CD1c-positive myeloid dendritic cell (primary cell): ENCODE data around the gene DPP6.

Experiments
- DNase-seq: peaks from one replicate; pipeline ENCODE4 v3.0.0-alpha.2; 2016; ENCODE audit errors: extremely low spot score

Gene DPP6

DNA sequence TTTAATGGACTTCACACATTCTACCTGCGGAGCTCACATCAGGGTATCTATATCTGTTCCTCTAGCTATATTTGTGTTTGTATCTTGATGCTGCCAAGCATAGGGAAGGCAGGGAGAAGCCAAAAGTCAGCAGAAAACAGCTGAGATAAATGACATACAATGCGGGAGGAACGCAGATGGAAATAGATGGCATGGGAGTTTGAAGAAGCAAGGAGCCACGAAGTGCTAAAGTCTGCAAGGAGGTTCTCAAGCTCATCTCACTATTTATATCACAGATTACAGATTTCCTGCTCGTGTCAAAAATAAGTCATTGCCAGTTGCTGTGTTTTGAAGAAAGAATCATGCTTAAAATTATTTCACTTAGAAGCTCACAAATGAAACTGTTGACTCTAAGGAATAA, 180.5 kb downstream of the DPP6 start:
- no peak for DNase-seq

- no peak for DNase-seq
Observed at GRCh38 chr7:154241988-154242387, 189.8 kb downstream of the DPP6 start.

GRCh38 chr7:154242709-154243108, 190.5 kb downstream of the DPP6 start:
- no peak for DNase-seq

GRCh38 chr7:154252046-154252445, 199.8 kb downstream of the DPP6 start:
- DNase-seq, result no peak

DNA sequence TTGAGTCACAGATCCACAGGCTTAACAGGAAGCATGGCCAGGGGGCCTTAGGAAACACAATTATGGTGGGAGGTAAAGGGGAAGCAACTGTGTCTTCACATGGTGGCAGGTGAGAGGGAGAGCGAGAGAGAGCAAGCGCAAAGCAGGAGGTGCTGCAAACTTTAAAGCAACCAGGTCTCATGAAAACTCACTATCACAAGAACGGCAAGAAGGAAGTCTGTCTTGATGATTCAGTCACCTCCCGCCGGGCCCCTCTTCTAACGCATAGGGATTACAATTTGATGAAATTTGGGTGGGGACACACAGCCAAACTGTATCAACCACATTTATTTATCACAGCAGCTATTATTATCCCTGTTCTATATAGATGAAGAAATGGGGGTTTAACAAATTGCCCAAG, 201.6 kb downstream of the DPP6 start:
- DNase-seq, result no peak

DNA sequence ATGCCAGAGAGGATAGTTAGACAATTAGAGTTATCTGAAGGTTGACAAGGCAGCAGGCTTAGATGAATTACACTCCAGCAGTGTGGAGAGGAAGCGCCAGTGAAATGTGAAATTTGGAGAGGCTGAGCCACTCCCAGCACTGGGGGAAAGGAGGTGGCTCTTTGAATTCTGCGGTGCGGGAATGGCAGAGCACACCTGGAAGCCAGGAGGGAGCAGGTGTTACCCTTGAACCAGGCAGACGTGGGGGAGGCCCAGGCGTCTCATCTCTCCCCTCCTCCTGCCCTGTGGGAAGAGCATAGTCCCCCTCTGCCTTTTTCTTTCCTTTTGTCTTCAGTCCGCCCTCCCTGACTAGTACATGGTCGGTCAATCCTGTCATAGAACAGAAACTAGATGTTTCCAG, 203.1 kb downstream of the DPP6 start:
- no peak for DNase-seq

DNA sequence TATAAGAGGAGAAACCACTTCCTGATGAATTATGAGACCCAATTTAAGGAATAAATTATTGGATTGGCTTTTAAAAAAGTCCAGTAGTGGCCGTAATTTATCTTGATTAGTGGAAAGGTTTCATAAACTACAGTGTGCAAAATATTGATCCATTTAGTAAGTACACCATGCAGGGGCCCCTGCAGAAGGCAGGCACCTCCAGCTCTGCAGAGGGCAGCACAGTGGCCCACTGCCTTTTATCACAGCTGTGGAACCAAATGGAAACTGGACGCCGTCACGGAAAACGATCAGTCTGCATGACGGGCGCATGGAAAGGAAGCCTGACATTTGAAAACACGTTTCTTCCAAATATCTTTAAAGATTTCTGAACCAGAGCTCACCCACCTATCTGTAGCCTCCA, 204.0 kb downstream of the DPP6 start:
- no peak for DNase-seq

DNA sequence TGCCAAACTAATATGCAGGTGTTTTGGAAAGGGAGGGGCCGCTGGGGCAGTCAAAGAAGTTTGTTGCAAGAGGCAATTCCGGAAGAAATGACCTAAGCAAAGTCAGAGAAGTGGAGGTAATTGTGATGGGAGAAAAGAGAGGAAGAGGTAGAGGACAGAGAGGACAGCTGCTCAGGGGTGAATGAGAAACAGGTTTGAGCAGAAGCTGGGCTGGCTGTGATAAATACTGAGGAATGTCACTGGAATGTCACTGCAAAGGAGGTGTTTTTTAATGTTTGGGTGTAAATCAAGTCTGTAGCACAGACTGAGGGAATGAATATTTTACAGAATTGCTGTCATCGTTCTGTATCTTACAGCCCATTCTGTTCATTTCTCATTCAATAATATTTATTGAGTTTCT, 207.2 kb downstream of the DPP6 start:
- DNase-seq, result no peak

GRCh38 chr7:154287356-154287755, 235.2 kb downstream of the DPP6 start:
- DNase-seq, result no peak

DNA sequence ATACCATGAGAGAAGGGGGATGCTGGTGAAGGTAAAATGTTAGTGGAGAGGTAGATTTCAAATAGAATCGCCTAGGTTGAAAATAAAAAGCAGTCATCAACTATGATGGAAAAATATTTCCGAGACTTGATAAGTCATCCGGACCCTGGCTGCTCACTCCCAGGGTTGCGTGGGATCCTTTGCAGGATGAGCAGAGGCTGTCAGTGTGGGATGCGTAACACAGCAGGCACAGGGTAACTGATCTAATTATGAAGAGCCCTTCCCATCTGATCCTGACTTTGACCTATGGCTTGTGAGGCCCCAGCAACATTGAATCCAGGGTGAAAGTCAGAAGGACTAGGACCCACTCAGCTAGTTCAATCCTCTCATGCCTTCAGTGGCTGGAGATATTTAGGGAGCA, 236.9 kb downstream of the DPP6 start:
- no peak for DNase-seq

DNA sequence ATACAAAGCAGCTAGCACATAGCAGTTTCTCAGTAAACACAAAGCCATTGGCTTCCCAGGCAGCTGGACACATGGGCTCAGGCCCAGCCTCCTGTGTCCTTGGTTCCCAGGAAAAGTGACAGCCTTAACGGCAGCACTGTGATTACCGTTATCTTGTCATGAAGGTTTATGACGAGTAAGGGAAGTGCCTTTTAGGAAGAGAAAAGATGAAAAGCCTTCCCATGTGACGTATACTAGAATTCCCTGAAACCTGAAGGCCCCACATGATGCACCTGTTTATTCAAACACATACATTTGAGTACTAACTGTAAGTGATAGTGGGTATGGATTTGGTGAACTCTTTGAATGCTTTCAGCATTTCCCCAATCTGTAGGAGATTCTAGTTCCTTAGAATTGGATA, 244.2 kb downstream of the DPP6 start:
- no peak for DNase-seq

GRCh38 chr7:154299736-154300135, 247.5 kb downstream of the DPP6 start:
- DNase-seq, result no peak

- no peak for DNase-seq
Observed at GRCh38 chr7:154302380-154302779, 250.2 kb downstream of the DPP6 start.

- no peak for DNase-seq
Observed at GRCh38 chr7:154304231-154304630, 252.0 kb downstream of the DPP6 start.

DNA sequence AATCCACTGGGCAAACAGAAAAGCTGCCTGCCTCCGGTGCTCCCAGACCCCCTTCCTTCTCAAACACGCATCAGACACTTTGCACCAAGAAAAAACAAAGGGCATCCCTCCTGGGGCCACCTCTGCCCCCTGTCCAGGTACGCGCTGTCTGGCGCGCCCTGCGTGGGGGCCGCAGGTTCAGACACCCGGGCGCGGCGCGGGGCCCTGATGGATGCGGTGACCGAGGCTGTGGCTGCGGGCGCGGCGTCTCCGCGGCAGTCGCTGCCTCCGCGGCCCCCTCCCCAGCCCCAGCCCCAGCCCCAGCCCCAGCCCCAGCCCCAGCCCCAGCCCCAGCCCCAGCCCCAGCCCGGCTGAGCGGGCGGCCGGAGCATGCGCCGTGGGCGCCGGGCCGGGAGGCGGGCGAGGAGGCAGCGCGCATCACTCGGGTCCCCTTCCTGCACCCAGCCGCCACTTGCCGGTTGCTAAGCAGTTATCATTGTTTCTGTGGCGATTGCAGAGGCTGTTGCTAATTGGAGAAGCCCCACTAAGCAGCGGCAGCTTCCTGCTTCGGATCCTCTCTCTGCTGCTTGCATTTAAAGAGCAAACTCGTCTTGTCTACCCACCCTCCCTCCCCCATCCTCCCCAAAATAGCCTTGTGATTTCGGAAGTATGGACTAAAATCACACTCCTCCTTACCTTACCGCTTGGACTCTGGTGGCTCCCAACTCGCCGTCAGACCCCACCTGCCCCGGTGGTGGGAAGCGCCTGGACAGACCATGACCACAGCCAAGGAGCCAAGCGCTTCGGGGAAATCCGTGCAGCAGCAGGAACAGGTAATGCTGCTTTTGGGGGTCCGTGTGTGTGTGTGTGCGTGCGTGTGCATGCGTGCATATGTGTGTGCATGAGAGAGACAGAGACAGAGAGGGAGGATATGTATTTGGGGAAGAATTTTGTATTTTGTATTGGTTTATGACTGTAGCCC, 252.8 kb downstream of the DPP6 start:
- no peak for DNase-seq

- DNase-seq, result no peak
Observed at GRCh38 chr7:154306036-154306435, 253.8 kb downstream of the DPP6 start.

DNA sequence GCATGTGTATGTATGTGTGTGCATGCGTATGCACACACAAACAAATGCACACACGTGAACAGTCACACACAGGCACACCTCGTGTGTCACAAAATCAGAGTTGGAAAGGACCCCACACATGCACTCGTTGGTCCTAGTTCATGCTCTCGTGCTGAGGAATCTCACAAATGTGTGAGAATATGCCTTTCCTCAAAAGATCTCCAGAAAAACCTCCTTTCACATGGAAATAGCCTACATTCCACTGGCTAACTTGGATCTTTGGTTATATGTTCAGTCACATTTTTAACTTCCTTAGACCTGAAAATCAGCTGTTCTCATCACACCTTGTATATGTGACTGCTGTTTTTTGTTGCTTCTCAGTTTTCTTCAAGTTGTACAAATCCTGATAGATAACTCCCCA, 256.7 kb downstream of the DPP6 start:
- no peak for DNase-seq

- no peak for DNase-seq
Observed at GRCh38 chr7:154310114-154310513, 257.9 kb downstream of the DPP6 start.

- no peak for DNase-seq
Observed at GRCh38 chr7:154324196-154324595, 272.0 kb downstream of the DPP6 start.

GRCh38 chr7:154326421-154326820, 274.2 kb downstream of the DPP6 start:
- no peak for DNase-seq

DNA sequence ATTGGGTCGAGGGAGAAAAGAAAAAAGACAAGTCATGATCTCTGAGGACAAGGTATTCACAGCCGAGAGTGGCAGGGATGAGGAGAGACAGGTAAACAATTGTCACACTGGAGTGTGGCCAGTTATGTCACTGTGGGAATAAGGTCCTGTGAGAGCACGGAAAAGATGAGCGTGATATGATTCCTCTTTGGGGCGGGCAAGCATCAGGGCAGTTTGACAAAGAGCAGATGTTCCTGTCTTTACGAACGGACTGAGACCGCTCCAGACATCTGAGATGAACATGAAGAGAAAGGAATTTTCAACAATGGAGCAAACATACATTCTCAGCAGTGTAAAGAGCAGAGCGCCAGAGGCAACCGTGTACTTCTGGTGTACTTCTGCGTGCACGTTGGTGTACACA, 278.1 kb downstream of the DPP6 start:
- no peak for DNase-seq

GRCh38 chr7:154332811-154333580, 280.8 kb downstream of the DPP6 start:
- no peak for DNase-seq

- no peak for DNase-seq
Observed at GRCh38 chr7:154336295-154336694, 284.1 kb downstream of the DPP6 start.
